Kidney (tissue), 14 donors: ENCODE results near the gene TRIP13. TPM values are rescaled to one million over a fixed set of nuclear protein-coding genes. Genes with fewer than 3 reads are reported as not detected.
A peak's percentile ranks its signal among the peaks of the same experiment; 100 is the strongest.

Source experiments
- DNase-seq, 5 donors: peaks; one replicate each; pipeline ENCODE4 v3.0.0-alpha.2; 2013 to 2020
- FAIRE-seq: peaks from 2 replicates; lab custom pipeline; 2012; peaks lifted over from hg19 to GRCh38; lab: Jason Lieb, UNC
- H3K27ac ChIP-seq, 2 donors: one replicate each; pipeline ENCODE4 v1.7.0; 2013; ENCODE audit warnings: low read depth in 2 of 2, low read length in 2 of 2, inconsistent platforms in 1 of 2
- H3K27me3 ChIP-seq: one replicate; pipeline ENCODE4 v1.7.1; 2013; ENCODE audit warnings: low read length, inconsistent platforms; ENCODE audit not compliant: control insufficient read depth, insufficient read depth
- H3K36me3 ChIP-seq, 3 donors: one replicate each; pipeline versions ENCODE4 v1.7.0 to v1.7.1; 2013; ENCODE audit warnings: low read length in 3 of 3, control low read depth in 1 of 3, inconsistent platforms in 1 of 3; ENCODE audit not compliant: insufficient read depth in 3 of 3, control insufficient read depth in 2 of 3
- H3K4me1 ChIP-seq, 3 donors: one replicate each; pipeline versions ENCODE4 v1.7.0 to v1.7.1; 2013; ENCODE audit warnings: low read length in 3 of 3, inconsistent platforms in 1 of 3, low read depth in 1 of 3; ENCODE audit not compliant: control insufficient read depth in 2 of 3, insufficient read depth in 2 of 3
- H3K4me3 ChIP-seq, 3 donors: one replicate each; pipeline versions ENCODE4 v1.7.0 to v1.8.1; 2013; ENCODE audit warnings: low read length in 3 of 3, control low read depth in 1 of 3, inconsistent platforms in 1 of 3
- H3K9ac ChIP-seq, 3 donors: one replicate each; pipeline versions ENCODE4 v1.7.0 to v1.7.1; 2013; ENCODE audit warnings: low read length in 3 of 3, control low read depth in 1 of 3, inconsistent platforms in 1 of 3
- H3K9me3 ChIP-seq, 3 donors: one replicate each; pipeline versions ENCODE4 v1.7.0 to v1.7.1; 2013; ENCODE audit warnings: low read length in 3 of 3, control low read depth in 1 of 3, inconsistent platforms in 1 of 3; ENCODE audit not compliant: control insufficient read depth in 2 of 3, insufficient read depth in 1 of 3
- intact Hi-C: fragments of 100-400 bp; cut with DNase I; formaldehyde crosslinking; loops from one replicate; pipeline ENCODE4 v1.11.1; 2022
- polyA plus RNA-seq: library from polyadenylated mRNA; stranded (reverse); fragments of 350-450 nt; fragmentation: Illumina TruSeq; extraction: RNeasy Lipid Tissue Mini Kit (QIAGEN cat#74804); gene quantifications from one replicate; pipeline ENCODE4 v1.2.3, GENCODE V29; 2014; ENCODE audit warnings: low read depth, low replicate concordance; ENCODE audit not compliant: insufficient read depth
- total RNA-seq: library from RNA; stranded (reverse); fragmentation: NEBNext Ultra II Directional; extraction: Animal tissue kit (Norgen Biotek cat#: 25700); gene quantifications from one replicate; pipeline ENCODE4 v1.2.1, GENCODE V29; 2021
- TF ChIP-seq, protein P1 (sequence below): IDR thresholded peaks from 3 replicates; pipeline ENCODE4 v1.5.1; 2012; ENCODE audit warnings: mild to moderate bottlenecking, moderate library complexity, borderline replicate concordance; ENCODE audit not compliant: insufficient read depth; ENCODE audit errors: extremely low read depth
- donor health status: control.
- donor health status: control.
- donor health status: control.
- donor health status: control.
- donor health status: control.
- donor health status: DM: yes; HTN: yes; CAD: no.
- donor health status: Normal renal cell carcinoma (clear cell type).

The TRIP13 gene
- total and polyA plus RNA-seq, 2 donors from 2014 or later: 0.86 to 1.6 TPM

DNA sequence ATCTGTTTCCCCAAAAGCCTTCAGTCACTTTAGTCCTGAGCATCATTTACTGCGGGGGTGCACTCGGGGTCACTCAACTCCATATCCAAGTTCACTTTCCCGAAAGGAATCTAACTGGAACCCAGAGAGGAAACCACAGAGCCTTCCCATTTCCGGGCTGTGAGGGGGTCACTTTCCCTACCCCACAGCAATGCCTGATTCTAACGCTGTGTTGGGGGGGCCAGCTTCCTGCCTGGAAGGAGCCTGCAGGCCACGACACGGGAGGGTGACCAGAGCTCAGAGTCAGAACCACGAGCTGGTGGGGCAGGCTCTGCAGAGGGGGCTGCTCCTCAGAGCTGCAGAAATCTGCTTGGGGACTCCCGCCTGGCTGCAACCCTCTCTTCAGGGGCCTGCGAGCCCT lies 20.4 kb upstream of the TRIP13 start:
- FAIRE-seq (no peak), DNase-seq (no peak)
- Histone ChIP-seq H3K4me3 (no peak overlapping the region), H3K9ac (no peak overlapping the region), H3K9me3 (no peaks in the 10 kb centered on the region), H3K27ac (no peak overlapping the region), H3K4me1 (peaks cover 0 to 3% (median 0%) of the 10 kb centered on the region in 3 donors), H3K36me3 (peaks cover 9 to 50% (median 37%) of the 10 kb centered on the region in 3 donors), H3K27me3 (no peaks in the 10 kb centered on the region)
- TF ChIP-seq, protein P1, sequence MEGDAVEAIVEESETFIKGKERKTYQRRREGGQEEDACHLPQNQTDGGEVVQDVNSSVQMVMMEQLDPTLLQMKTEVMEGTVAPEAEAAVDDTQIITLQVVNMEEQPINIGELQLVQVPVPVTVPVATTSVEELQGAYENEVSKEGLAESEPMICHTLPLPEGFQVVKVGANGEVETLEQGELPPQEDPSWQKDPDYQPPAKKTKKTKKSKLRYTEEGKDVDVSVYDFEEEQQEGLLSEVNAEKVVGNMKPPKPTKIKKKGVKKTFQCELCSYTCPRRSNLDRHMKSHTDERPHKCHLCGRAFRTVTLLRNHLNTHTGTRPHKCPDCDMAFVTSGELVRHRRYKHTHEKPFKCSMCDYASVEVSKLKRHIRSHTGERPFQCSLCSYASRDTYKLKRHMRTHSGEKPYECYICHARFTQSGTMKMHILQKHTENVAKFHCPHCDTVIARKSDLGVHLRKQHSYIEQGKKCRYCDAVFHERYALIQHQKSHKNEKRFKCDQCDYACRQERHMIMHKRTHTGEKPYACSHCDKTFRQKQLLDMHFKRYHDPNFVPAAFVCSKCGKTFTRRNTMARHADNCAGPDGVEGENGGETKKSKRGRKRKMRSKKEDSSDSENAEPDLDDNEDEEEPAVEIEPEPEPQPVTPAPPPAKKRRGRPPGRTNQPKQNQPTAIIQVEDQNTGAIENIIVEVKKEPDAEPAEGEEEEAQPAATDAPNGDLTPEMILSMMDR: no peak
- intact Hi-C loops: no loop called here

GRCh38 chr5:873328-873727 lies 19.4 kb upstream of the TRIP13 start:
- FAIRE-seq: no peak

DNA sequence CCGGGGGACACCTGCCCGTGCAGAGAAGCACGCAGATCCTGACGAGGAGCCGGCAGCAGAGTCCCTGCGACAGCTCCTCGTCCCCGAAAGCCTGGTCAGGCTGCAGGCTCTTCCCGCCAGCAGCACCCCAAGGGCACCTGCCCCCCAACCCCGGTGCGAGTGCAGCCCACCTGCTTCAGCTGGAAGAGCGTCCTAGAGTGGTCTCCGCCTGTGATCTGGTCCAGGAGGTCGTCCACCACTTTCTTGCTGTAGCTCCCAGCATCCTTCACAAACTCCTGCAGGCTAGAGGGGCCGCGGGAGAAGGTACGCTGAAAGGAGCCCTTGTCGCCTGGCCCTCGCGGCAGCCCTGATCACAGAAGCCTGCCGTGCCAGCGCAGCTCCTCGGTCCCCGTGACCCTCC lies 16.8 kb upstream of the TRIP13 start:
- no peak overlapping the region for H3K9ac ChIP-seq
- H3K9me3 ChIP-seq: no peaks in the 10 kb centered on the region
- H3K27me3 ChIP-seq: no peaks in the 10 kb centered on the region
- H3K4me1 ChIP-seq: no peaks in the 10 kb centered on the region
- DNase-seq: peak in 1 of 5 donors; percentile 59
- no peak overlapping the region for H3K27ac ChIP-seq
- TF ChIP-seq, protein P1: no peak
- intact Hi-C loops: no loop called here
- H3K4me3 ChIP-seq: no peak overlapping the region
- H3K36me3 ChIP-seq: peaks cover 3 to 34% (median 27%) of the 10 kb centered on the region in 3 donors
- FAIRE-seq: no peak

More at GRCh38 chr5:873328-873727, 19.4 kb upstream of the TRIP13 start:
- intact Hi-C loops: no loop called here
- Histone ChIP-seq H3K4me3 (no peak overlapping the region), H3K36me3 (peaks cover 7 to 53% (median 42%) of the 10 kb centered on the region in 3 donors), H3K4me1 (no peaks in the 10 kb centered on the region), H3K9ac (no peak overlapping the region), H3K9me3 (no peaks in the 10 kb centered on the region), H3K27ac (no peak overlapping the region), H3K27me3 (no peaks in the 10 kb centered on the region)
- TF ChIP-seq, protein P1: no peak
- DNase-seq: no peak
